Measurements from ENCODE around the gene CLCNKA.
A peak's percentile ranks its signal among the peaks of the same experiment; 100 is the strongest.

Gene CLCNKA

GRCh38 chr1:16065269-16065576 is 43.4 kb downstream of the CLCNKA start:
- no peak for DNase-seq

GRCh38 chr1:16066245-16066644 is 44.4 kb downstream of the CLCNKA start:
- DNase-seq: no peak

- peak; percentile 96 for DNase-seq
Observed at GRCh38 chr1:16067127-16067768, 45.4 kb downstream of the CLCNKA start.

DNA sequence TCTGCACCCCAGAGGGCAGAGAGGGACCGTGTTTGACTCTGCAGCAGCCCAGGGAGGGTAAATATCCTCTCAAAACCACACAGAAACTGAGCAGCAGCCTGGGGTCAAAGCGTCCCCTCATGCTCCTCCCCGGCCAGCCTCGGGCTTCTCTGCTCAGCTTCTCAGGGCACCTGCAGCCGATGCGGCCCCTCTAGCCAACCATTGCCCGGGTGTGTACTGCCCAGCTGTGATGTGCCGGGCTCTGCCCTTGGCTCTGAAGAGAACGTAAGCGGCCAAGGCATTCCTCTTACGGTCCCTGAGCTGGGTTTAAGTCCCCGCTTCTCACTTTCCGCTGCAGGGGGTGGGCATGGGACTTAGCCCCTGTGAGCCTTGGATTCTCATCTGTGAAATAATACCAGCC is 46.1 kb downstream of the CLCNKA start:
- no peak for DNase-seq

- peak; percentile 90 for DNase-seq
Observed at GRCh38 chr1:16068356-16069270, 46.8 kb downstream of the CLCNKA start.

DNA sequence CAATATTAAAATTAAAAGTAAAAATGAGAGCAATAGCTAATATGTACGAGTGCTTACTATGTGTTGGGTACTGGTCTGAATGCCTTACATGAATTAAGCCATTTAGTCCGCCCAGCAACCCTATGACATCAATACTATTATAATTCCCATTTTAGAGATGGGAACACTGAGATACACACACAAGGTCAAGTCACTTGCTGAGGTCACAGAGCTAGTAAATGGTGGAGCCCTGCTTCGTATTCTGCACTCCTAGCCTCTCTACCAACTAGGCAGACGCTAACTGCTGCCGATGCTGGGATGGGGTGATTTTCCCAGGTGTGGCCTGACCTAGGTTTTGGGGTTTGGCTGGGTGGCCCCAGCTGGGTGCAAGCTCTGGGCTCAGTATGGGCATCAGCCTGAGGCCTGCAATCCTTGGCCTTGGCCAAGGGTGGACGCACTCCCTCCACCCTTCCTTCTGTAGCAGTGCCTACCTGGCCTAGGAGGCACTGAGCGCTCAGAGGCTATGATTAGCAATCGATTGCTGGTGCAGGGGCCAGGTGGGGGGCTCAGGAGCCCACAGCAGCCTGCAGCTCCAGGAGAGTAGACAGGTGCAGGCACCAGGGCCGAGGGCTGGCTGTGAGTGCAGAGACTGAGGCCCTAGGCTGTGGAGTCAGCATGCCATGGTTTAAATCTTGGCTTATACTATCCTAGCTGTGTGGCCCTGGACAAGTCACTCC is 49.0 kb downstream of the CLCNKA start:
- DNase-seq: no peak

- no peak for DNase-seq
Observed at GRCh38 chr1:16071614-16072013, 49.8 kb downstream of the CLCNKA start.

GRCh38 chr1:16072095-16072494 is 50.3 kb downstream of the CLCNKA start:
- no peak for DNase-seq

DNA sequence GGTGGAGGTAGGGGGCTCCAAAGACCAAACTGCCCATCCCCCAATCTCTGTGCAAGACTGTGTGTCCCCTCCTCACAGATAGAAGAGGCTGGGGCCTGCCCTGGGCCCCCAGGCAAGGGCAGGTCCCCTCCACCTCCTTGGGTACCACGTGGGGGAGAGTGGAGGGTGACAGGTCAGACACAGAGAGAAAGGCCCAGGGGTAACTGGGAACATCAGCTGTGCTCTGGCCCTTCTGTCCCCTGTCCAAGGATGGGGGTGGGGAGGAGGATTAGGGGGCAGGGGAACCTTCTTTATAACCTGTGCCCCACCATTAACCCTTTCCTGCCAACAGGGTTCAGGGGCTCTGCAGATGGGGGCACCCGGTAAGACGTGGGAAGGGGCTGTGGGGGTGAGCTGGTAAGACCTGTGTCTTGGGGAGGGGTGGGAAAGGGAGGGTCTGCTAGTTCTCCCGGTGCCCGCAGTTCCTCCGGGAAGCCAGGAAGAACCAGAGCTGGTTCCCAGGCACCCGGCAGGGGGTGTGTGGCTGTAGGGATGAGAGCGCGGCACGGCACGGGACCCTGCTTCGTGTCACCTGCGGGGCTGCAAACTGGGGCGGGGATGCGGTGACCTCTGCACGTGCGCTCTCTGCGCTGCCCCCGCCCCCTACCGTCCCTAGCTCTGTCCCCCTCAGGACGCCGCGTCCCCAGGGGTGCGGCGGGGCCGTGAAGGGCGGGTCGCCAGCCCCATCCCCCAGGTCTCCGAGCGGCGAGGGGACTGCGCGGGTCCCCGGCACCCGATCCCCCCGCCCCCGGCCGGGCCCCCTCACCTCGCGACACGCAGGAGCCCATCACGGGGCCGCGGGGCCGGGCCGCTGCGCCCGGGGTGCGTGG is 51.0 kb downstream of the CLCNKA start:
- DNase-seq: peak; percentile 54

DNA sequence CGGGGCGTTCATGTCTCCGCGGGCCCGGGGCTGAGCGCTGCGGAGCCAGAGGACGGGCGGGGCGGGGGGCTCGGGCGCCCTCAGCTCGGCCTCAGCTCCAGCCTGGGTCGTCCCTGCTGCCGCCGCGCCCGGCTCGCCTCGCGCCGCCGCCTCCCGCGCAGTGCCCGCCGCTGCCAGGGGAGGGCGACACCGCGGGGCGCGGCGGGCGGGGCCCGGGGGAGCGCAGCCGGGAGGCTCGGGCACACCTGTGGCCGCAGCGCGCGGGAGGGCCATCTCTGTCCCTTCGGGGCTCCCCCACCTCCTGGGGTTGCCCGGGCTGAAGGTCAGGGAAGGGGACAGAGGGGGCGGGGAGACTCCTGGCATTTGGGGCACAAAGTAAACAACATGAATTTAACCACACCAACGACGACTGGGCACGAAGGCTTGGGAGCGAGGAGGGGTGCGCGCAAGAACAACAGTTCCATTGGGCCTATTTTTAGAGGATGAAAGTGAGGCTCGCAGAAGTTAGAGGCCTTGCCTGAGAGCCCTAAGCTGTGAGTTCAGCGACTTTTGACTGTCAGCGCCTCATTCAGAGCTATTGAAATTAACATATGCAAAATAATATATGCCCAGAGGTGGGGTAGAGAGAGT is 51.8 kb downstream of the CLCNKA start, which contains the start of gene FAM131C:
FAM131C (minus strand) TSS at position 162 of the 630 bp plus-strand sequence. CDS start 209 bp downstream, outside the sequence.
- DNase-seq: peak; percentile 74

DNA sequence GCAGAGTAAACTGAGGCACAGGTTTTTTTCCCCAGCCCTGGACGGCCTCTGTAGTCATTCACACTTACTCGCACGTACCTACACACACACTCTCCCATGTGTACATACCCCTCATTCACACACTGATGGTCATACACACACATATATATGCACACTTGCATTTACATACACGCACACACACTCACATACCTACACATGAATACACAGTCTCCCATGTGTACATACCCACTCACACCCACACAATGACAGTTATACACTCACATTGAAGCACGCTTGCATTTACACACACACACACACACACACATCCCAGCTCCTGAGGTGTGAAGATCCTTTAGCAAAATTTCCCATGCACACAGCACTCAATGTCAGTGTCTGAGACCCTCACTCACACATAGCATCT is 52.4 kb downstream of the CLCNKA start:
- no peak for DNase-seq

DNA sequence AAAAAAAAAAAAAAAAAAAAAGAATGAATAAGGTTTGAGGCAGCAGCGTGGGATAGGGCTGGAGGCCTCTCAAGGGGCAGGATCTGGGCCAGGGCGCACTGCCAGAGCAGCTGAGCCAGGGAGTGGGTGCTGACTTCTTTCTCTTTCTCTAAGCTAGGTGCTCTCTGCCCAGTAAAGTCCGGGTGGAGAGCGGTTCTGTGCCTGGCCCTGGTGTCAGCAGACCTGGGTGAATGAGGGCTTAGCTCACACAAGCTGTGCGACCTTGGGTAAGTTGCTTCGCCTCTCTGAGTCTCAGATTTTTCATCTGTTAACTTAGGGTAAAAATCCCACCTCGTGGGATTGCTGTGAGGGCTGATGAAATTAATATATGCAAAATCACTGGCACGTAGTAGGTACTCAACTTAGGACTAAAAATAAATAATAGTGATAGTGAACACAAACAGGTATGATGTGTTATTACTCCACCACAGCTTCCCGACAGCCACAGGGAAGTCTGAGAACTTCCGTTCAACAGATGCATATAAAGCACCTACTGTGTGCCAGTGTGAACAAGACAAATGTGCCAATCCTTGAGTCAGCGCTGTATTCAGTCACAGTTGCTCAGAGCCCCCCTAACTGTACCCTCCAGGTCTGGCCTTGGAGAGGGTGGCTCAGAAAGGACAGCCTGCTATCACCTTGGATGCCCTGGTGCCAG is 53.6 kb downstream of the CLCNKA start:
- DNase-seq: peak; percentile 33

DNA sequence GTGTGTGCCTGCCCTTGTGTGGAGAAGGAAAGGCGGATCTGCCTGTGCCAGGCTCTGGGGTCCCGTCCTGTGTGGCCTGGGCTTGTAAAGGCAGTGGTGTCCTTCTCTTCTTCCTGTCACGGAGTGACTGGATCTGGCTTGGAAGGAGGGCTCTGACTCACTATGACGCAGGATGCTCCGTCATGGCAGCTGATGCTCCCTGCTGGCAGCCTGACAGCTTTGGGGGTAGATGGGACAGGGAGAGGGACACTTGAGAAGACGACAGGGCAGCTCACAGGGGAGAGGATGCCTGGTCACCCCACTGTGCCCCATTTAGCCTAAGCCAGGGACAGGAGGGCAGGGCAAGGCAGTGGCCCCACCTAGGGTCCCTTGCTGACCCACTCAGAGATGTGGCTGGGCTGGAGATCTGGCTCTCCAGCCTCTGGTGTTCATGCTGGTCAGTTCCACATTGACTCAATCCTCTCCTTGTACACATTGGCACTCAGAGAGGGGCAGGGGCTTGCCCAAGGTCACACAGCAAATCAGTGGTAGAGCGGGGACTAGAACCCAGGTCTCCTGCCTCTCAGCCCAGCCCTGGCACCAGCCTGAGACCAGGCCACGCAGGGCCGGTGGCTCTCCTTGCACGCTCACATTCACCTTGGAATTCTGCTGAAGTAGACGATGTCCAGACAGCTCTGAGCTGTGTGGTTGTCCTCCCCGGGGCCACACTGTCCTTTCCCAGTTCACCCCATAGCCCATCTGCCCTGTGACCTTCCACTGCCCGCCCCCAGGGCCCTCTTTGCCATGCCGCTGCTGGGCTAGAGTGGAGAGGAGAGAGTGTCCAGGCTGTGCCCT is 54.4 kb downstream of the CLCNKA start:
- DNase-seq: peak; percentile 93

DNA sequence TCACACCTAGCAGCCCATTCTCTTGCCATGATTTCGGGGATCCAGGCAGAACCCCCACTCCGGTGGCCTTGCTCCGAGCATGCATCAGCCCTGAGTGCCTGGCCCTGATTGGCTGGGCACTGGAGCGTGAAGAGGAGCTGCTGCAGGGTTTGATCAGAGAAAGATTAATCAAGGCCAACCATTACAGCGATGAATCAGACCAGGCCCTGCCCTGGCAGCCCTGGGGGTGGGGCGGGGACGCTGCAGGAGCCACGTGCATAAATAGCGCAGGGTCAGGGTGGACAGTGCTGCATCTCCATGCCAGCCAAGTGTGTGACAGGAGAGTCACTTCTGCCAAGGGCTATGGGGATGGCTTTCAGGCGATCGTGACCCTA is 55.0 kb downstream of the CLCNKA start:
- peak; percentile 34 for DNase-seq

DNA sequence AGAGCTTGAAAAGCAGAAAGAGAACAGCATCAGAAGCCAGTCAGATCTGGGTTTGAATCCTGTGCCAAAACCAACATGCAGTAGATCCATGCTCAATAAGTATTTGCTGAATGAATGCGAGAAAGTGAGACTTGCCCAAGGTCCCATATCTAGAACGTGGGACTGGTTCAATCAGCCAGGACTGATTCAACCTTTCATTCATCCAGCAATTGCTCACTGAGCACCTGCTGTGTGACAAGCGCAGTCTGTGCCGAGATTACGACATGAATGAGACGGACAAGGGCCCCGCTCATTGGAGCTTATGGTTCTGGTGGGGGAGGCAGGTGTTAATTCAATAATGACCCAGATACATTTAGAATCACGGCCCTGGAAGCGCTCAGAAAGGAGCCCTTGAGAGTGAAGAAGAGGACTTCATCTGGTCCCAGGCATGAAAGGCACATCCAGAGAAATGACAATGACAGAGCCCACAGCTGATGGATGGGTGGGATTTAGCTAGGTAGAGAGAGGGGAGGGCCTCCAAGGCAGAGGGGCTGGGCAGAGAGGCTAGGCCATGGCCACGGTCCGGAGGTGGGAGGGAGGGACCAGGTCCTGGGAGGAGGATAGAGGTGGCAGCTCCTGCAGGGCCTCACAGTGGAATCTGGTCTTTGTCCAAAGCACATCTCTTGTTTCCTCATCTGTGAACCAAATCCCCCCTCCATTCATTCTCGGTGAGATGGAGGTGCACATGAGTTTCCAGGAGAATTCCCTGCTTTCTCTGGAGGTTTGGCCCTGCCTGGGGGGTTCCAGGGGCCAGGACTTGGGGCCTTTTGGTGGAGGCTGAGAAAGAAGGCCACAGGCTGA is 55.8 kb downstream of the CLCNKA start:
- no peak for DNase-seq

DNA sequence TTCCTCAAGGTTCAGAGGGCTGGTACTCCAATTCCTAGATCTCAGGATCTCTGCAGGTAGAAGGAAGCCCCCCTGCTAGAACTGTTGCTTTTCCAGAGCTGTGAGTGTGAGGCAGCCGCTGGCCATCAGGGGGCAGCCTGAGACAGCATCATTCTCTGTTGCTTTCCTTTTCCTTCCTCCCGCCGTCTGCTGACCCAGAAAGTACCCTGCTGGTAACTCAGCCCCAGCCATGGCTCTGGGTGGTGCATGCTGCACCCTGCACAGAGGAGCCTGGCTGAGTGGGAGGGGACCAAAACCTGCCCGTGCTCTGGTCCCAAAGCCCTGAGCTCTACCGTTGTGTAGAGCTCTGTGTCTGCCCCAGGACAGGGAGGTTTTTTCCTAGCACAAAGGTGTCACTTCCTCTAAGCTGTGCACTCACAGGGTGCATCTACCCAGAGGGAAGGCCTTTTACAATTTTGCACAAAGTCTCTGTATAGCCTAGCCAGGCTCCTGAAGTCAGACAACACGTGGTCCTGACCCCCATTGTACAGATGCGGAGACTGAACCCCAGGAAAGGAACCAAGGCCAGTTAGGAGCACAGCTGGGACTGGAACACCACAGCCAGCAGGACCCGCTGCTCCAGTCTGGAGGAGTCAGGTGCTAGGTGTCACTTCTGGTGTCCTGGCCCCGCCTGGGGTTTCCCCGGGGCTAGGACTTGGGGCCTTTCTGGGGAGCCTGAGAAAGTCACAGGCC is 57.3 kb downstream of the CLCNKA start:
- DNase-seq: peak; percentile 87

DNA sequence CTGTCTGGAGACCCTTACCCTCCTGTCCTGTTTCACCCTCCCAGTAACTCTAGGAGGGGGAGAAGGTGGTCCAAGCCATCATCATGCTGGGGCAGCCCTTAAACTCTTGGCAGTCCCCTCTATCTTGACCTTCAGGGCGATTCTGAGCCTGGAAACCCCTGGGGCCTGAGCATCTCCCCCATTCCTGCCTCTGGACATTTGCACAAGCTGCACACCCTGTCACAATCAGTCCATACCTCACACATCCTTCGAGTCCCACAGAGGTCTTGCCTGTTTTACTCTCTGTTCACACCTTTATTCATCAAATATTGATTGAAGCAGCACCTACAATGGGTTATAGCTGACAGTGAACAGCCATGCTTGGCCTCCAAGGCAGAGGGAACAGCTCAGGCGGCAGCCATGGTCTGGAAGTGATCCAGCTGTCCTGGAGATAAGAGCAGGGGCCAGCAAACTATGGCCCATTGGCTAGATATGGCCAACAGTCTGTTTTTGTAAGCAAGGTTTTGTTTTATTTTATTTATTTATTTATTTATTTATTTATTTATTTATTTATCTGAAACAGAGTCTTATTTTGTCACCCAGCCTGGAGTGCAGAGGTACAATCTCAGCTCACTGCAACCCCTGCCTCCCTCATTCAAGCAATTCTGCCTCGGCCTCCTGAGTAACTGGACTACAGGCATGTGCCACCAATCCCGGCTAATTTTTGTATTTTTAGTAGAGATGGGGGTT is 58.8 kb downstream of the CLCNKA start:
- DNase-seq: no peak

DNA sequence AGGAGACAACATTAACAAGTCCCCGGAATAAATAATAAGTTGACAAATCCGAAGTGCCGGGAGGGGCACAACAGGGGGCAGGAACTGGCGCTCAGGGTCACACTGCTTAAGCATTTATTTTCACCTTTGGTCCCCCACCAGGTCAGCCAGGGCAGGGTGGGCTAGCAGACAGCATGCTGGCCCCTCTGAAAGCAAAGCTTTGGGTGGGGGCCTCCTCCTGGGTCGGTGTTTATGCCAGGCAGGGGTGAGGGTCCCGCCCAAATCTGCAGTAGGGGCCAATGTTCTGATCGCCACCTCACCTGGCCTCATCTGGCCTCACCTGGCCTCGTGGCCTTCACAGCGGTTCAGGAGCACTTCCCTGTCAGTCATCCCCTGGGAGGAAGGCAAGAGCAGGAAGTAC is 59.8 kb downstream of the CLCNKA start:
- DNase-seq: no peak
